Renal cortex interstitium (tissue), 15 donors: ENCODE results near the gene SH2D3A. TPM values are rescaled to one million over a fixed set of nuclear protein-coding genes. Genes with fewer than 3 reads are reported as not detected.
"Not testable (repeated sequence)": the region's sequence is repeated elsewhere in the genome, so short reads cannot be mapped to it uniquely, and the experiment has no call there.

Source experiments
- DNase-seq, 11 donors: peaks; one replicate each; pipeline ENCODE4 v3.0.0-alpha.2; 2013; ENCODE audit warnings: low read depth in 9 of 11, low spot score in 4 of 11; ENCODE audit errors: extremely low read depth in 1 of 11
- long read RNA-seq, 16 experiments: transcript quantifications; one replicate each; lab custom pipeline, GENCODE V29; 2026
- polyA plus RNA-seq, 3 donors: library from polyadenylated mRNA; unstranded; fragments of 120-200 nt; gene quantifications; one replicate each; pipeline ENCODE4 v1.2.1, GENCODE V29; 2013; ENCODE audit not compliant: insufficient read length in 3 of 3

Gene SH2D3A
- 10 to 100 TPM in 1 of 3 donors, 1 to 10 TPM in 2; 4.6 to 14.9 (median 5.5) TPM for polyA plus RNA-seq
- long read RNA-seq, donor 1 = 0 reads
- long read RNA-seq, donor 2 = 0 reads
- long read RNA-seq, donor 3, partial matches to known transcripts = 0 of 1 reads
- long read RNA-seq, donor 3, other reads (novel, unspliced or antisense) = 0 of 1 reads
- long read RNA-seq, donor 4 = 0 reads
- long read RNA-seq, donor 5 = 0 reads
- long read RNA-seq, donor 6 = 0 reads
- long read RNA-seq, donor 7, partial matches to known transcripts = 0 of 1 reads
- long read RNA-seq, donor 7, other reads (novel, unspliced or antisense) = 0 of 1 reads
- long read RNA-seq, donor 8 = 0 reads
- long read RNA-seq, donor 9 = 0 reads
- long read RNA-seq, donor 10, partial matches to known transcripts = 0 of 1 reads
- long read RNA-seq, donor 10, other reads (novel, unspliced or antisense) = 0 of 1 reads
- long read RNA-seq, donor 11 = 0 reads
- long read RNA-seq, donor 12 = 0 reads
- long read RNA-seq, donor 13 = 0 reads
- long read RNA-seq, donor 14 = 0 reads
- long read RNA-seq, donor 15, partial matches to known transcripts = 0 of 1 reads
- long read RNA-seq, donor 15, other reads (novel, unspliced or antisense) = 0 of 1 reads
- long read RNA-seq, donor 16, partial matches to known transcripts = 0 of 2 reads
- long read RNA-seq, donor 16, other reads (novel, unspliced or antisense) = 0 of 2 reads

DNA sequence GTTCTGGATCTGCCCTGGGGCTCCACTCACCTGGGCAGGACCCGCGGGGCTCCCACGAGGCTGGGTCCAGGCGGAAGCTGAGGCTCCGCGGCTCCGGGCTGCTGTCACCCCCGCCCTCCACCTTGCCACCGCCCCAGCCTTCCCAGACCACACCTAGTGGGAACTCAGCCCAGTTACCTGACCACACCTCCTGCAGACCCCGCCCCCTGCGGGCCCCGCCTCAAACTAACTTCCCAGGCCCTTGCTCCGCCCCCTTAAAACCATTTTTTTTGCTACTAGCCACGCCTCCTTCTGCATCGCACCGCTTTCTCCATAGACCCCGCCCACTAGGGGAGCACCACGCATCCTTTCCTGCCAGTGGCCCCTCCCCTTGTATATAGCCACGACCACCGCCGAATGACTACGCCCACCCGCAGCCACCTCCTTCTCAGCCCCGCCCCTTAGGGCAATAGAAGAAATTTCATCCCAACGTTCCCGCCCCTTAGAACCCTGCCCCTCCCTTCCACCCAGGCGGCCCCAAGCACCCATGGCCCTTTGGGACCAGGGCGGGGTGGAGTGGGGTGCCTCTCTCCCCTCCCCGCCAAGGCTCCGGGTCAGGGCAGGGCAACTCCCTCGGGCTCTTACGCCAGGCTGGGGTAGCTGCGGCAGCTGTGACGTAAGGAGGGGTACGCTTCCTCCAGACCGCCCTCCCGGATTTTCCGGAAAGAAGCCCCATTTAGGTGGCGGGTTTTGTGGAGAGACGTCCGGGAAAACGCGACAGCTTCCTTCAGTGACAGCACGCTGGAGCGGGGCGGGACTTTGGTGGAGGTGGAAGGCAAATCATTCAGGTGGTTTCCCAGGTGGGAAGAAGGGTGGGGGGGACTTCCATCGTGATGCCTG lies at the start of gene SH2D3A:
TSS of gene SH2D3A (minus strand) at position 79 of the 879 bp plus-strand sequence. CDS start 3,687 bp downstream, outside the sequence.
- peak in 6 of 11 donors; percentile 50 to 66 (median 51) for DNase-seq

DNA sequence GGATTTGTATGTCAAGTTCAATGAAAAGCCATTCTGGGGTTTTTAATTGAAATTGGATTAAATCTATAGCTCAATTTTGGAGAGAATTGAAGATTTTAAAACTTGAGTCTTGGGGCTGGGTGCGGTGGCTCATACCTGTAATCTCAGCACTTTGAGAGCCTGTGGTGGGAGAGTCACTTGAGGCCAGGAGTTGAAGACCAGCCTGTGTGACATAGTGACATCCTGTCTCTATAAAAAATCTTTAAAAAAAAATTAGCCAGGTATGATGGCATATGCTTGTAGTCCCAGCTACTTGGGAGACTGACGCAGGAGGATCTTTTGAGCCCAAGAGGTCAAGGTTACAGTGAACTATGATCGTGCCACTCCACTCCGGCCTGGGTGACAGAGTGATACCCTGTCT lies 46.4 kb upstream of the SH2D3A start:
- no peak for DNase-seq

DNA sequence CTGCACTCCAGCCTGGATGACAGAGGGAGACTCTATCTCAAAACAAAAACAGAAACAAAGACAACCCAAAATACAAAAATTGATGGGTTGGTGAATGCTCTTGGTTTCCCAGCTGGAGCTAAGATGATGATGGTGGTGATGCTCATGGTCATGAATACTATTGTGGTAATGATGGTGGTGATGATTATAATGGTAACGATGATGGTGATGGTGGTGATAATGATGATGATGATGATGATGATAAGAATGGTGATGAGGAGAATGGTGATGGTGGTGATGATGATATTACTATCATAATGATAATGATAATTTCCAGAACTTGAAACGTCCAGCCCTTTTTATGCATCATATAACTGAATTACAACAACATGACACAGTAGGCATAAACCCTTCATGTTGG lies 45.4 kb upstream of the SH2D3A start:
- no peak for DNase-seq

DNA sequence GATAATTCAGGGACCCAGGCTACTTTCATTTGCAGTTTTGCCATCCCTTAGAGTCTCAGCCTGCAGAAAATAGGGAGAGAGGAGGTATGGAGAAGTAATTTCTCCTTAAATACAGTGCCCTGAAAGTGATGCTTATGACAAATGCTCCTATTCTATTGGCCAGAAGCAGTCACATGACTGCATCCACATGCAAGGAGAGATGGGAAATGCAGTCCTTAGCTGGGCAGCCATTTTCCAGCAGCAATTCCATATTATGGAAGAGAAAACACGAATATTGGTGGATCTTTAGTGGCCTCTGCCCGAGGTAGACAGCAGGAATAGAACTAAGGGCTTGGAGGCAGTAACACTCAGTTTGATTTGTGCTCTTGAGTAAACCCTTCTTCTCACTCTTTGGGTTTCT lies 44.7 kb upstream of the SH2D3A start:
- peak in 3 of 11 donors; percentile 1 to 5 (median 5) for DNase-seq

DNA sequence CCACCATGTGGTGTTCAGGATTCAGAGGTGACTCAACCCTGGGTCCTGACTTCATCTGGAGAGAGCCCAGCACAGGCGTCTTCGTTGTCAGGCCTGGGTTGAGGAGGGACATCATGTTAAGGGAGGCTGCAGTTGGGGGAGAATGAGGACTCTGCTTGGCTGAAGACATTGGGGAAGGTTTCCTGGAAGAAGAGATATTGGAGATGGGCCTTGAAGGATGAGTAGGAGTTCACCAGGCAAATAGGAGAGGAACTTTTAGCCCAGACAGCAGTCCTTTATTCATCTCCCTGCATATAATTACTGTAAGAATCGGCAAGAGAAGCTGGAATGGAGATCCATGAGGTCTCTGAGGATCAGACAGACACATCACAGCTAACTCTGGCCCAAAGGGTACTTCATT lies 44.1 kb upstream of the SH2D3A start:
- DNase-seq = no peak

DNA sequence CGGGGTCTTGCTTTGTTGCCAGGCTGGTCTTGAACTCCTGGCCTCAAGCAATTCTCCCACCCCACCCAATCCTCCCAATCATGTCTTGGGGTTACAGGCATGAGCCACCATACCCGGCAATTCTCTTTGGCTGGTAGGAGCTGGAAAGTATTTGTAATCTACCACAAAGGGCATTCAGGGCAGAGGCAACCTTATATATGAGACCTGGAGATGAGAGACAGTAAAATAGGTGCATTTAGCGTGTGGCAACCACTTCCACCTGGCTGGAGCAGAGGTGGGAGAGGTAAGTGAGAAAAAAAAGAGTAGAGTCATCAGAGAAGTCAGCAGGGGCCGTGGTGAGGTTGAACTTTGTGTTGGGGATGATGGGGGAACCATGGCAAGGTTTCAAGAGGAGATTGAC lies 42.0 kb upstream of the SH2D3A start:
- no peak for DNase-seq

DNA sequence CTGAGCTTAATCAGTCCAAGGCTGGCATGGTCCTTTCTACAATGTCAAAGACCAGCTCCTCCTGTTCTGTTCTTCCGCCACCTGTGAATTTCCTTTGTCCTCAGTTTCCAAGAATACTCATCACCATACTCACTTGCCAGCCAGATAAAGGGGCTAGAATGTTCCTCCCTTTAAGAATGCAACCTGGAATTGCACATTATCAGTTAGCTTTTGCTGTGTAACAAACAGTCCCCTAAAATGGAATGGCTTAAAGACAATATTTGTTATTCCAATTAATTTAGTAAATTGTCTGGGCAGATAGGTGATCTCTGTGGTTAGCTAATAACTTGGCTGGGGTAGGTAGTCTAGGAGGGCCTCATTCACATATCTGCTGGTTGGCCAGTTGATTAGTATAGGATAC lies 41.3 kb upstream of the SH2D3A start:
- no peak for DNase-seq

DNA sequence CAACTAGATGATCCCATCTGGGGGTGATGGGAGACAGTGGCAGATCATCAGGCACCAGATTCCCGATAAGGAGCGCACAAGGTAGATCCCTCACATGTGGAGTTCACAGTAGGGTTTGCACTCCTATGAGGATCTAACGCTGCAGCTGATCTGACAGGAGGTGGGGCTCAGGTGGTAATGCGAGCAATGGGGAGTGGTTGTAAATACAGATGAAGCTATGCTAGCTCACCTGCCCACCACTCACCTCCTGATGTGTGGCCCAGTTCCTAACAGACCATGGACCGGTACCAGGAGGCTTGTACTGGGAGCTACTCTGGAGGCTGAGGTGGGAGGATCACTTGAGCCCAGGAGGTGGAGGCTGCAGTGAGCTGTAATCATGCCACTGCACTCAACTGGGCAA lies 40.1 kb upstream of the SH2D3A start:
- DNase-seq = no peak

DNA sequence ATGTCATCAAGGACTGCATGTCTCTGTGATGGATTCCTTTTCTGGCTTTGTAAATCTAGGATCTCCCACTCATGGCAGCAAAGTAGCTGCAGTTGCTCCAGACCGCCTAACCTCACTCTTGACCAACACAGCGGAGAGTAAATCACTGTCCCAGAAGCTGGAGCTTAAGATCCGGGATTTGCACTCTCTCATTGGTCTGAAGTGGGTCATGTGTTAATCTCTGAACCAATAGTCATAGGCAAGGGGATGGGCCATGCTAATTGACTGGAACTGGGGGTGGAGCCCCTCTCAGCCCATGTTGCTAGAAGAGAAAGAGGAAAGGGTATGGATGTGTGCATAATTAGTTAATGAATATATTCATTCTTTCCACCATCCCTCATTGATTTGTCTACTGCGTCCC lies 39.3 kb upstream of the SH2D3A start:
- DNase-seq = no peak

DNA sequence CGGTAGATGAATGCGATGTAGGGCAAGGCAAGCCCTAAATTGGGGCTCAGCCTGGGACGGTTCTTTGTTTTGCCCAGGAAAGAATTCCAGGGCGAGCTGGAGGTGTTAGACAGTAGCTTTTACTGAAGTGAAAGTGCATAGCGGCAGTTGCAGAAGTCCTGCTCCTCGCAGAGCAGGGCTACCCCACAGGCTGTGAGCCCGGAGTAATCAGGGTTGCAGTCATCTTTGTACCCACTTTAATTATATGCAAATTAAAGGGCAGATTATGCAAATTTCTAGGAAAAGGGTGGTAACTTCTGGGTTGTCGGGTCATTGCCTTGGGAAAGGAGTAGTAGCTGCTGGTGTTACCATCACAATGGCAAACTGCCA lies 35.8 kb upstream of the SH2D3A start:
- DNase-seq = no peak

DNA sequence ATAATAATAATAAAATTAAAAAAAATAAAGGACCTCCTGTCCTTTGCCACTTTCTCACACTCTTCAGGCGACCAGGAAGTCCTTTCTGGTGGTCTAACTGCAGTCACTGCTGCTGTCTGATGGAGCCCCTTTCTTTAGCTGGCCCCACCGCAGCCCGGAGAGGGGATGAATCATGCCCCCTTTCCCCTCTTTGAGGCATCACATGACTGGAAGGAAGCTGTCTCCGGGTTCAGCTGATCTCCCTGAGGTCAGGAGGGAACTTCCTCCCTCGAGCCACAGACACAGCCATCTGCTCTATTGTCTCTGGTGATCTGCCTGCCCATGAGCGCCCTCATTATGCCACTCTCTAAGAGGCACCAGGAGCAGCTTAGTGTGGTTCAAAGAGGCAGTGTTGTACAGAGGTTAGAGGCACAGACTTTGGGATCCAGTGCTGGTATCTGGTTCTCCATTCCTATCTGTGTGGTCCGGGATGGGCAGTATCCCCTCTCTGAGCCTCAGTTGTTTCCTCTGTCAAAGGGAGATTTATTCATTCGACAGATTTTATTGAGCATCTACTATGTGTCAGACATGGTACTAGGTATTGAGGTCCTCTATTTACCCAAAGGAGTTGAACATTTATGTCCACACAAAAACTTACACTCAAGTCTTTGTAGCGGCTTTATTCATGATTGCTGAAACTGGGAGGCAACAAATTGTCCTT lies 35.3 kb upstream of the SH2D3A start:
- no peak for DNase-seq

DNA sequence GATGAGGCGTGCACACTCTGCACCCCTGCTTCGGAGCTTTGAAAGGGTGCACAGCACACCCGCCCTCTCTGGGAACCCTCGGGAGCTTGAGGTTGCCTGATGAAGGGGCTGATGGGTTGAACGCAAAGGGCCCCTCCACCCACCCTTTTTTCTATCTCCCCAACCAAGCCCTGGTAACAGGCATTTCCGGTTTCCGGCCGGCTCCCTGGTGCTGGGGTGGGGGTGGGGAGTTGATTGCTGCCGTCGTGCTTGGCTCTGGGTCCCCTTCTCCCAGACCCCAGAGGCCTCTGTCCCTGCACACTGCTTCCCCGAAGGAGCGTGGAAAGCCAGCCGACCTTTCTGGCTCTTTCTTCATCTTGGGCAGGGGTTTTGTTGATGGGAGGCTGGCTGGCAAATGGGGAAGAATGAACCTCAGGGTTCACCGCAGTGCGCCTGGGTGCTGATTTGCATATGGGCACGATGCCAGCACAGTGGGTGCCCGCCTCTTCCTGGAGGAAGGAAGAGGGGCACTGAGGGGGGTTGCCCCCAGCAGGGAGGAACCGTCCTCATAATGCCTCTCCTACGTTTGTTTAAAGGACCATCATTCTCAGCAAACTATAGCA lies 34.4 kb upstream of the SH2D3A start:
- DNase-seq = peak in 6 of 11 donors; percentile 3 to 11 (median 8)

DNA sequence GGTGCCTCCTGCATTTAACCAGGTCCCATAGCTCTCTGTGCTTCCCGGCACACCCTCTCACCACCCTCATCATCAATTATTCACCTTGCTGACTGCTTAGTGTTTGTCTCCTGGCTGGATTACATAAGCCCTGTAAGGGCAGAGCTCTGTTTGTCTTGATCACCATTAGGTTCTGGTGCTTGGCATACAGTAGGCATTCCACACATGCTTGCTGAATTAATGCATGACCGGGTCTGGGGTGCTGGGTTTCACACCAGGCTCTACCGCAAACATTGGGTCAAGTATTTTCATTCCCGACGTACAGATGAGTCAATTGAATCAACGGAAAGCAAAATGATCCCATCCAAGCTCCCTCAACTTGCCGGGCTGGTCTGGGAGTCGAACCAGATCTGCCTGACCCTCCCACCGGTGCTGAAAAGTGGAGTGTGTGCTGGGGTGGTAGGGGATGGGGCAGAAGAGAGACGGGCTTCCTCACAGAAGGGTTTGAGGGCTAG lies 33.8 kb upstream of the SH2D3A start:
- DNase-seq = no peak

DNA sequence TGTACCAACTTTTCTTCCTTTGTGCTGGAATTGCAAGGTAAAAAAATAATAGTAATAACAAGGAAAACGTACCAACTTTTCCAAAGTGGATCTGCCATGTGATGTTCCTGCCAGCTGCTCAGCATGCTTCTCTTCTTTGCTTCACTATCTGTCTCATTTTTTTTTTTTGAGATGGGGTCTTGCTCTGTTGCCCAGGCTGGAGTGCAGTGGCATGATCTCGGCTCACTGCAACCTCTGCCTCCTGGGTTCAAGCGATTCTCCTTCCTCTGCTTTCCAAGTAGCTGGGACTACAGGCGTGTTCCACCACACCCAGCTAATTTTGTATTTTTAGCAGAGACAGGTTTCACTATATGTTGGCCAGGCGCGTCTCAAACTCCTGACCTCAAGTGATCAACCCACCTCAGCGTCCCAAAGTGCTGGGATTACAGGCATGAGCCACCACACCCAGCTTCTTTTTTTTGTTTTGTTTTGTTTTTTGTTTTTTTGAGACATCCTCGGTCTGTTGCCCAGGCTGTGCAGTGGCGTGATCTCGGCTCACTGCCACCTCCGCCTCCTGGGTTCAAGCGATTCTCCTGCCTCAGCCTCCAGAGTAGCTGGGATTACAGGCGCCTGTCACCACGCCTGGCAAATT lies 33.0 kb upstream of the SH2D3A start:
- not testable (repeated sequence) for DNase-seq

DNA sequence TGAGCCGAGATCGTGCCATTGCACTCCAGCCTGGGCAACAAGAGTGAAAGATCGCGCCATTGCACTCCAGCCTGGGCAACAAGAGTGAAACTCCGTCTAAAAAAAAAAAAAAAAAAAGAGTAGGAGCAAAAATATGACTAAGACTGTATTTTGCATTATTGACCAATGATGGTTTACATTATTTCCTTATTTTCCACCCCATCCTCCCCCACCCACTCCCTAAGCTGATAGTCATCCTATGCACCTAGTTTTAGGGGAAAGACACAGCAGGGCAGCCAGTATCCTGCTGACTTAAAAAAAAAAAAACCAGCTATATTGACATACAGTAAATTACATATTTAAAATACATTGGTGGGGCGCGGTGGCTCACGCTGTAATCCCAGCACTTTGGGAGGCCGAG lies 30.4 kb upstream of the SH2D3A start:
- no peak for DNase-seq

DNA sequence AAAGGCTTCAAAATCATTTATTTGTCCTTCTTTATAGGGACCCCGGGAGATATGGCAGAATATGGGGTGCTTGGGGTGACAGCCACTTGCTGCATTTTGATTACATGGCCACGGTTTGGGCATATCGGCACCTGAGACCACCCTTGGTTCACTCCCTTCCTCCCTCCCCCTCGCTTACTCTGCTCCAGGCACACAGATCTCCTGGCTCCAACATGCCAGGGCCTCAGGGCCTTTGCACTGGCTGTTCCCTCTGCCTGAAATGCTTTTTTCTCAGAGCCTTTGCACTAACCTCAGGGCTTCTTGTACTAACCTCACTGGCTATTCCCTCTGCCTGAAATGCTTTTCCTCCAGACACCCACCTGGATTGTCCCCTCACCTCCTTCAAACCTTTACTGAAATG lies 29.0 kb upstream of the SH2D3A start:
- DNase-seq = no peak

DNA sequence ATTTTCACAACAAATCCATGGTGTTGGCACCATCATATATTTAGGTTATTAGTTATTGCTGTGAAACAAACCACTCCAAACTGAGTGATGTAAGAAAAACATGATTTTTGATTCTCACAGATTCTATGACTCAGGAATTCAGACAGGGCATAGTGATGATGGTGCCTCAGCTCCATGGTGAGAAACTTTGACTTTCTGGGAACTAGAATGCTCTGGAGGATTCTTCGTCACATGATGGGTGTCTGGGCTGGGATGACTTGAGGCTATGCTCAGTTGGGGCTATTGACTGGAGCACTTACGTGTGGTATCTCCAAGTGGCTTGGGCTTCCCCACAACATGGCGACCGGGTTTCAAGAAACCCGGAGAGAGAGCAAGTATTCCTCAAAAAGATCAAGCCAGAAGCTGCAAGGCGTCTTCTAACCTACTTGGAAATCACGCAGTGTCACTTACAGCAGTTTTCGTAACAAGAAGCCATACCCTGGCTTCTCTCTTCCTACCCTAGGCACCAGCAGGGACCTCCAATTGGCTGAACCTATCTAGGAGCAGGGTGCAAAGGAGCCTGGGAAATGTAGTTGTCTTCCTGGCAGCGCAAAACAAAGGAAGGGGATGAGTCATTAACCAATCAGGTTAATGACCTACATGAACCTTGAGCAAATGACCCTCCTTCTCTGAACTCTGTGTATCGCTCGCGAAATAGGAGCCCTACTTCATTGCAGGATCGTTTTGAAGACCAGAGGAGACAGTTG lies 27.6 kb upstream of the SH2D3A start:
- DNase-seq = no peak
